Measurements from ENCODE around the gene LRIG3.
"Not testable (repeated sequence)": the region's sequence is repeated elsewhere in the genome, so short reads cannot be mapped to it uniquely, and the experiment has no call there.

The LRIG3 gene

DNA sequence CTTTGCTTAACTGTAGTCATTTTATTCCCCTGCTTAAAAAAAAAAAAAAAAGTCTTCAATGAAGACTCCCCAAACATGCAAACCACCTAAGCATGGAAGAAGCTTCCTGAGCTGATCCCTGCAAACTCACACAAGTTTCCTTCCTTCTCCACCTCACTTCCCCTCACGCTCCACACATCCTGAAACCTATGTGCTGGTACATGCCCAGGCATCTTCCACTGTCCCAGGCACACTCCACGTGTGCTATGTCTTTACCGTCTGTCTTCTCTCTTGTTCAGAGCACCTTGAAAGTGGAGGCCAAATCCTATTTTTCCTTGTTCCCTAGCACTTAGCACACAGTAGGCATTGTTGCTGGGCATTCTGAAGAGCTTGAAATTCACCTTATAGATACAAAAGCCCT is 13.4 kb downstream of the LRIG3 start:
- DNase-seq (ENCODE audit: low read depth in 2 of 2) = no peak

DNA sequence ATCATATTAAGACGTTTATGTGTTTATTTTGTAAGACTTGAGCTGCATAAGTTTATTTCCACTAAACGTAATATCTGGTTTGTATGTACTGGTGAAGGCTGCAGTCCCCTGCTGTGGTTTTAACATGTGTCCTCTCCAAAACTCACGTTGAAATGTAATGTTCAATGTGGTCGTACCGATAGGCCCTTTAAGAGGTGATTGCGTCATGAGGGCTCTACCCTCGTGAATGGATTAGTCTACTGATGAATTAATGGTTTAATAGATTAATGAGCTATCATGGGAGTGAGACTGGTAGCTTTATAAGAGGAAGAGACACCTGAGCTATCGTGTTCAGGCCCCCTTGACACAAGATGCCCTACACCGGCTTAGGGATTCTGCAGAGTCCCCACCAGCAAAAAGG is 14.9 kb downstream of the LRIG3 start:
- DNase-seq (ENCODE audit: low read depth in 2 of 2) = no peak

DNA sequence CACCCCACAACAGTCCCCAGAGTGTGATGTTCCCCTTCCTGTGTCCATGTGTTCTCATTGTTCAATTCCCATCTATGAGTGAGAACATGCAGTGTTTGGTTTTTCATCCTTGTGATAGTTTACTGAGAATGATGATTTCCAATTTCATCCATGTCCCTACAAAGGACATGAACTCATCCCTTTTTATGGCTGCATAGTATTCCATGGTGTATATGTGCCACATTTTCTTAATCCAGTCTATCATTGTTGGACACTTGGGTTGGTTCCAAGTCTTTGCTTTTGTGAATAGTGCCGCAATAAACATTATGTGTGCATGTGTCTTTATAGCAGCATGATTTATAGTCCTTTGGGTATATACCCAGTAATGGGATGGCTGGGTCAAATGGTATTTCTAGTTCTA is 17.6 kb downstream of the LRIG3 start:
- DNase-seq (ENCODE audit: low read depth in 2 of 2) = not testable (repeated sequence)

DNA sequence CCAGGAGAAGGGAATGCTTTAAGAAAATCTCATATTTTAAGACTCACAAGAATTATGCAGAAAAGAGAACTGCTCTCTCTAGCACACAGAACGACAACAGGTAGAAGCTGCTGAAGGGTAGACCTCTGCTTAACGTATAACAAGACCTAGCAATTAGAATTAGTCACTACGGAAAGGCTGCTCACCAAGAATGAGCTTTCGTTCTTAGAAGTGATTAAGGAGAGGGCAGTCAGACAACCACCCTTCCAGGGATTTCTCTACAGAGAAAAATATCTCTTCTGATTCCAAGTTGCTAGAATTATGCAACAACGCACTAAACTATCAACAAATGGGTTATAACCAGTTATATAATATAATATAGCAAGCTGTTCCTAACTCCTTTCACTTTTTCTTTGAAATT is 18.6 kb downstream of the LRIG3 start:
- no peak for DNase-seq (ENCODE audit: low read depth in 2 of 2)

DNA sequence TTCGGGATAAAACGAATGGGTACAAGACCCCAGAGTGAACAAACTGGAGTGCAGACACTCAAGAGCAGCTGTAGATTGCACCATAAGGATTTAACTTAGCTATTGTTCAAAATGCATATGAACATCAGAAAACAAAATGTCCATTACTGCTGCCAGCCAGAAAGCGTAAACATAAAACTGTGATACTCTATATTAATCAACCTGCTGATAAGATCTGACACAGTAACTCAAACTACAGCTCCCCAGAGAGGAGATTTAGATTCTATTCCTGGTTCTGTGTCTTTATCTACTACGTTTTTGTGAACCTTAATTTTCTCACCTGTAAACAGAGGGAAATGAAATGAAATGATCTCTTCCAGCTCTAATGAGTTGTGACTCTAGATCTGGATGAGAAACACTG is 22.3 kb downstream of the LRIG3 start:
- no peak for DNase-seq (ENCODE audit: low read depth in 2 of 2)

DNA sequence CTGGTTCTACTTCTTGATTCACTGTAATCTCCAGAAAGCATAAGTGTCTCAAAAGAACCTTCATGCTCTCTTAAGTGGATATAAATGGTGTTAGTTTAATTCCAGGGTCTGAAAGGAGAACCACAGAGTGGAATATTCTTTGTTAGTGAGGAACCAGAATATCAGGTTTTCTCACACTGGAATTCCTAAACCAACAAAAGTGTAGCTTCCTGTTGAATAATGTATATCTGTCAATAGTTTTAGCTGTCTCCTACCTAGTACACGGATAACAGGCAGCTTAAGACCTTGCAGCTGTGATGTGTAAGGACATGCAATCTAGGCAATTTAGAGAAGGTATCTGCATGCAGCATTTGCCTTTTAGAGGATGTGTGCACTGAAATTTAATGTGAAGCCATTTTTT is 24.0 kb downstream of the LRIG3 start:
- no peak for DNase-seq (ENCODE audit: low read depth in 2 of 2)

DNA sequence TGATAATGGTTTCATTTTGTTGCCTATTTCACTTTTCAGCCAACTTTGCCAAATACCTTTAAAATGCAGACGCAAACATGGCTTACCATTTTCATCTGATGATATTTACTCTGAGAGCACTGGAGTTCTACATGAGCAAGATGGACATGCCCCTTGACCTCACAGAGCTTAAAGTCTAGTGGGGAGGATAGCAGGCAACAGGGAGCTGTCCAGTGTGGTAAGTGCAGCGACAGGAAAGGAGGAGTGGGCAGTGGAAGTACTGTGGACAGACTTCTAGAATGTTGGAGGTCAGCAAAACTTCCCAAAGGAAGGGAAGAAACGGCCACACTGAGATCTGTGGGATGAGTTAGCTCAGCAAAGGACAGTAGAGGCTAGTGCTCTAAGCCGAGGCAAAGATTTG is 25.3 kb downstream of the LRIG3 start:
- DNase-seq (ENCODE audit: low read depth in 2 of 2) = no peak

DNA sequence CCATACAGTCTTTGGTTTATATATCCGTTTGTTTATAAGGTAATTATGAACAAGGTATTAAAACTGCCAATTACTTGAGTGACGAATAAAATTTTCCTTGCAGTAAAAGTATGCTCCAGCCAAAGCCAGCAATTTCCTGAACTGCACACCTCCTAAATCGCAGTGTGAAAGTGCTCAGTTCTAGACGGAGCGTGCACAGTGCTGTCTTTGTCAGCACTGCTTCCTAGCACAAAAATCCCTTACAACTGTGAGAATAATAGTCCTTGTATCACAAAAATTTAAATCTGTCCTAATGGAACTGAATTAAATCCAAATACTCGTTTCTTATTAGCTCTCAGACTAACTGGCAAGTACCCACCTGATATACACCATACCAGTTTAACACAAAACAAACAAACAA is 26.3 kb downstream of the LRIG3 start:
- no peak for DNase-seq (ENCODE audit: low read depth in 2 of 2)

DNA sequence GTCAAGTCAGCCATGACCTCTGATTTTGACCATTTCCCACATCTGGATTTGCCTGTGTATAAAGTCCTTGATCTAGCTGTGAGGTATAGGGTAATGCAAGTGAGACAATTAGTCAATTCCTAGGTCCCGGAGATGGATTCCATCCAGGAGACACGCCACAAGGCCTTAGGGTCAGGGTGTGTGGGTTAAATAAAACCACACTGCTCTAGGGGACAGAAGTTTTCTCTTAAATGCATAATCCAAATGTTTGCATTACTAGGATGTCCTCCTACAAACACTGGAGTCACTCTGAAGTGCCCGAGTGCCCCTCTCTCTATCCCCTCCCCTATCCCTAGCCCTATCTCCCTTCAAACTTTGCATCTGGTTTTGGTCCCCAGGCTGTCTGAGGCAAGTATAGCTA is 26.8 kb downstream of the LRIG3 start:
- no peak for DNase-seq (ENCODE audit: low read depth in 2 of 2)

DNA sequence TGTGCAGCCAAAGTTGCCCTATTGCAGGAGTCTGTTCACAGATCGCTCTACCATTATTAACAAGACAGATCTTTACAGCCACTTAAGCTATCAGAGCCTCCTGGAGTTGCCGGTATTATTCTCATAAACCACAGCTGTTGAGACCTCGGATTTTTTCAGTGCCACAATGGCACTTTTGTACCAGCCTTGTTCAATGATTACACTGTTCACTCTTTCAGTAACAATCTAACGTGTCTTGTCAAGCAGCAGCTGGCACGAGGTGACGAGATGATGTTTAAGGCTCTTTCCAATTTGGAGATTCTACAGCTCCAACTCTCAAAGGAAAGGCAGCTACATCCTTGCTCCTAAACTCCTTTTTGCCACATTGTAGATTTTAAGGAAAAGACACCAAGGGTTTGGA is 30.7 kb downstream of the LRIG3 start:
- DNase-seq (ENCODE audit: low read depth in 2 of 2) = no peak

DNA sequence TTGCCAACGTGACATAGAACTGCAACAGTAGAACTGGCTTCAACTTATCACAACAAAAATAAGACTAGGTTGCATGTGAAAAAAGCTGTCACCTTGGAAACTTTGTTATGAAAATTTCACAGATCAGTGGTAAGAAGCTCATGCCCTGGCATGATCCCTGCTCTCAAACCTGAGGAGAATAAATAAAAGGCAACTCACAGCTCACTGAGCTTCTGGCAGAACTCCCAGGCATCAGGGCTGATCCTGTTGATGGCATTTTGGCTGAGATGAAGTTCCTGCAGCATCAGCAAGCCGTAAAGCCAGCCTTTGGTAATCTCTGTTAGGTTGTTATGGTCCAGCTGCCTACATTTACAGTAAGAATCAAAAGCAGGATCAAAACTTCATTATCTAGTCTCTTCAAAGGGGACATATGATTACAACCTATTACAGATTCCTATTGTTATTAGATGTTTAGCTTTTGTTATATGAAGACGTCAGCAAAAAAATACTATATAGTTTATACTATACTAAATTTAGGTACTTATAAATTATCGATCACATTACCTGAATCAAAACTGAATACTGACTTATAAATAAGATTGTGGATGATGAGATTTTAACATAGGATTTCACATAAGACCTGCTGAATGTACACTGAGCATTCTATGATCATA is 32.0 kb downstream of the LRIG3 start:
- no peak for DNase-seq (ENCODE audit: low read depth in 2 of 2)

DNA sequence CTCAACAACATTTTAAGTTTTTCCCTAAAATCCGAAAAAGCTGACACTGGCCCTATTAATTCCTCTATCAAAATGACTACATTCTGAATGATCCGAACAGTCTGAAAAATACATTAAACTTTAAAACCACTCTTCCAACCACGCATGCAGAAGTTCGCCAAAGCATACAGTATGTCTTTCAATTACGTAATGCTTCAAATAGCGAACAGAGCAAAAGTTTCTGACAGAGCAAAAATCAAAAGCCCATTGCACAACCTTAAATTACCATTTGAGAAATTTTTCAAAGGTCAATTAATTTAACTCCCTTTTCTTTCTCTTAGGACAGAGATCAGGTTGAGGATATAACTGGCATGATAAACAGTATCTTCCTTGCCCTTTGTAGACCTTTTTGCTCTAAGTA is 33.2 kb downstream of the LRIG3 start:
- no peak for DNase-seq (ENCODE audit: low read depth in 2 of 2)

DNA sequence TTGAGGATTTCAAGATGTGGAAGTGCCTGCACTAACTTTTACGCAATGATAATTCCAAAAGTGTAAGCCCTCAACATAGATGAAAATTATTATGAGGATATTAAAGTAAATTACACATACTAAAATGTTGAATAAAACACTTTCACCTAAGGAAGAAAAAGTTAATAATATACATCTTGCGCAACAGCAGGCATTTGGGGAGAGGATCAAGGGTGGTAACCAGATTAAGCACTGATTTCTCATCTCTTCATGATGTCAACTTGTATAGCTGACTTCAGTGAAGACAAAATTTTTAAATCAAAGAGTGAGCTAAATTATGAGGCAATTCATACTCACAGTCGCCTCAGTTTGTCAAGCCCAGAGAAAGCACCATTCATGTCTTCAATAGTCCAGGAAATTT is 33.8 kb downstream of the LRIG3 start:
- DNase-seq (ENCODE audit: low read depth in 2 of 2) = no peak

DNA sequence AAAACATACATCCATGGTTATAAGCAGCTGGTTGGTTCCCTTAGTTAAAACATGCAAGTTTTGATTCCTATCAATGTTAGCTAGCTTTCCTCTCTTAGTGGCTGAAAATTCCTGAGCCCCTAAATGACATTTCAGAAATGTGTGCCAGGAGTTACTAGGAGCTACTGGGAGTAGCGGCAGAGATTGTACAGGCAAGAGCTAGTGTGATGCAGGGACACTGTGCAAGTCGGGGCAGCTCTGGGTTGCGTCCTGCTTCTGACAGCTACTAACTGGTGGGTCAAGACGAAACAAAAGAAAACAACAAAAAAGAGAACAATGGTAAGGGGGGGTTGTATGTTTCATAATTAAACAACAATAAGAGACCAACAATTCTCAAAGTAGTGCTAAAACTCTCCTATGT is 35.4 kb downstream of the LRIG3 start:
- no peak for DNase-seq (ENCODE audit: low read depth in 2 of 2)

DNA sequence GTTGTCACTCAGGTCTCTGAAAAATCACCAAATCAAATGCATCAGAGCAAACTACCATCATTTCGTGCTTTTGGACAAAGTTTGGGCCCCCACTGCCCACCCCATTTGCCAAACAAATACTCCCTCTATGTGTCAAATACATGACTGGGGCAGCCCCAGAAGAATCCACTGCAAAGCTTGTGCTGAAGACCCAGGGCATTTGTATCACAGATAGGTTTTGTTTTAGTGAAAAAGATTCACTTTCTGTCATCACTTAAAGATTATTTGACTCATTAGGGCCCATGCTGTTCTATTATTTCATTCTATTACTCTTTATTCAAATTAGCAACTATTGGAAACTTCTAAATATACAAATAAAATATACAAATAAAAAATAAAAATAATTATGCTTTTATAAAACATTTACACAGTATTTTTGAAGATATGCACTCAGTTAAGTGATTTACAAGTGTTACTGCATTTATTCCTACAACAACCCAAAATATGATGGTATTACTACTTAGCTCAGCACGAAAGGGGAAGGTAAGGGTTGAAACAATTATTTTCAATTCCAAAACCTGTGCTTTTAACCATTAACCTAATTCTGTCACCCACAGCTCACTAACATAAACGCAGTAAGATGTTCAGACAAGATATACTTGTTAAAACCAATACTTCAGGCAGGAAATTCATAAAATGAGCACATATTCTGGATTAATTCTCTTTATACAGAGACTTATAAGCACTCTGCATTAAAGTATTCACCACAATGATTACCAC is 36.5 kb downstream of the LRIG3 start:
- no peak for DNase-seq (ENCODE audit: low read depth in 2 of 2)

DNA sequence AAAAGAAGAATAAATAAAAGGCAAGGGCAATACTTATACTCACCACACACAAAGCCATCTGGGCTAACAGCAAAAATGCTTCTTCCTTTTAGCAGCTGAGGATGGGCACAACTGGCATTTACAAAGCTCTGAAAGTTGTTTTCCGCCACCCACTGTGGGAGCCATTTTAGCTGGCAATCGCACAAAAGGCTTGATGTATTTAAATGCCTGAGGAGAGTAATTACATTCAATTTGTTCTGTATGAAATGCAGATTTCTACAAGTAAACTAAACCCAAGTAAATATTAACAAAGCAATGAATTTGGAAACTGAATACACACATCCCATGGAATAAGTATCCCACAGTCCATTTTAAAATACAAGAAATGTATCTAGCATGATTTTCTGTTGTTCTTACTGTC is 37.5 kb downstream of the LRIG3 start:
- DNase-seq (ENCODE audit: low read depth in 2 of 2) = no peak

DNA sequence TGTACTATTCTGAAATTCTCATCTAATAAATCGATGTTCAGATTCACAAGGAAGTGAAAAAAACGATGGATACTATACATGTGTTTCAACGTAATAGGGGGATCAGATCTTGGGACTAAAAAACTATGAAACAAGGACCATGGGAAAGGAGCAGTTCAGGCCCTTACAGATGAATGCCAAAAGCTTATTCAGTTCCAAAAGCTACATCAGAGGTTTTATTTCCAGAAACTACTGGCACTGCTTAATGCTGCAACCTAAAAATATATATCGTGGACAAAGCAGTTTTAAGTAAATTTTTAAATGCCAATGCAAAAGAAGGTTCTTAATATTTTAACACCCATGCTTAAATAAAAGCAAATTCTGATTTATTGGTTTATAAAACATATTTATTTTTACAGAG is 38.5 kb downstream of the LRIG3 start:
- DNase-seq (ENCODE audit: low read depth in 2 of 2) = no peak

DNA sequence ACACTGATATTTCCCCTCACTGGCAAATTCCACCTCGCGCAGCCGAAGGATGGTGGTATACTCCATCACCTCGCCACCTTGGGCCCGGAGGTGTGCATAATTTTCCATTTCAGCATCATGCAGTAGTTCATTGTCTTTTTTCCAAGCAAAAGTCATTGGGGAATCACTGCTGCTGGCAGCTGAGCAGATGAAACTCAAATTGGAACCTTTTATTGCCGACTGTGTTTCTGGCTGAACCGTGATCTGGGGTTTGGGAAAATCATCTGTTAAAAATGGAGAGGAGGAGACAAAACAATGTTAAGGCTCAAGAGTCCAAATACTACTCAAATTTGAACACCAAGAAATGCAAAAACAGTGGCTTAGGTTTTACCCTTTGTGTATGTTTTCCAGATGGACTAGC is 39.7 kb downstream of the LRIG3 start:
- DNase-seq (ENCODE audit: low read depth in 2 of 2) = no peak

DNA sequence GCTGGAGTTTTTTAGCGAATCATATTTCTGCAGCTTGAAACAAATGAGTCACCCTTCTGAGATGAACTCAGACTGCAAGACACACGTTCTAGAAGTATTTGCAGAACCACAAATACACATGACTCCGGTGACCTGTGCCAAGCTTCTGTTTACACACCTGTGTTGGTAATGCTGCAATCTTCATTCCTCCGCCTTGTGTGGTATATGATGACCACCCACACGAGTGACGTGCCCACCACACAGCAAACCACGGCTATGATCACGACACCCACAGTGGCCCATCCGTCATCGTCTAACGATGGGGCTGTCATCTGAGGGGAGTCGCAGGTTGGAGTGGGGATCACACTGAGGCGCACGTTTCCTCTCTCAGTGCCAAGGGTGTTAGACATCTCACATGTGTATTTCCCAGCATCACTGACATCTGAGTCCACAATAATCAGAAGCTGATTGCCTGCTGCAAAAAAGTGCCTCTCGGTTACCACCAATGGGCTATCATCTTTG is 43.0 kb downstream of the LRIG3 start:
- DNase-seq (ENCODE audit: low read depth in 2 of 2) = no peak

DNA sequence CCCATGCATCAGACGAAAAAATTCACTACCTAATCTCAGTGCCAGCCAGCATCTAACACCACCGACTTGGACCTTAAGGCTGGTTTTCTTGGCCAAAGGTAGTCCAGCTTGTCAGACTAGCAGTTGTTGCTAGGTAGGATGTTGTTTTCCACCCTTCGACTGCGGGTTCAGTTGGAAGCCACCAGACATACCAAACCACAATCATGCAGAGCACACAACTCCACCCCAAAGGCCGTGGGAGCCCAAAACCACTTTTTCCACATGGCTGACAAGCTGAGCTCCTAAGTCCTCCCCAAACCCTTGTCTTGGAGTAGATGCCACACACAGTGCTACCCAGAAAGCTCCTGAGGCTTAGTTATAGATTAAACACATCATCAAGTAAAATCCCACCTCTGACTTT is 46.8 kb downstream of the LRIG3 start:
- DNase-seq (ENCODE audit: low read depth in 2 of 2) = no peak

DNA sequence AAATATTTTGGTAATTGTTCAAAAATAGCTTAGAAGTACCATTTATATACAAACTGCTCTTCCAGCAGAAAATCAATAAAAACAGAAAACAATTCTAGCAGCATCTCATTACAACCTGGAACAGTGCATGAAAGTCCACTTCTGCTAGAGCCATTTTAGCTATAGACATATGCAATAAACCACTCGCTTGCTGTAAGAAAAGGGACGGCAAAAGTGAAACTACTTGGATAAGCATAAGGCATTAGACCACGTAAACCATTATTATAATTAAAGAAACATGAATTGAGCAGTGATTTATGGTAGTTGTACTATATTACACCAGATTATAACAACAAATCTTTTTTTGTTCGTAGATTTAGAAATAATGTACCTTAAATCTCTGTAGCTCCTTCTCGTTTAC is 48.7 kb downstream of the LRIG3 start:
- DNase-seq (ENCODE audit: low read depth in 2 of 2) = no peak

DNA sequence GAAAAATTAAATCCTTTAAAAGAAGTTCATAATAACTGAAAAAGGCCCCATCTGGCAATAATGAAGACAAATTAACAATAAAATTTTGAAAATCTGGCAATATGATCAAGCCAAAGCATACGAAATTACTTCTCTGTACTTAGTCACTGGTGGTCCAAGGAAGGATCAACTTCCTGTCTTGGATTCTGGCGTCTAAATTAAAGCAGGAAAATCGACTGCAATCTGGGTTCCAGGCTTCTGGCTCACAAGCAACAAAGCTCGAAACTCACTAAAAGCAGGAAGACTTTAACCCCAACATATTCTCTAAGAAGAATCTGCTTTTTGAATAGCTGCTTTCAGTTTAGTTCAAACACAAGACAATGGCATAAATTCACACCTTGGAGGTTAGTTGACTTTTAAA is 49.7 kb downstream of the LRIG3 start:
- DNase-seq (ENCODE audit: low read depth in 2 of 2) = no peak

DNA sequence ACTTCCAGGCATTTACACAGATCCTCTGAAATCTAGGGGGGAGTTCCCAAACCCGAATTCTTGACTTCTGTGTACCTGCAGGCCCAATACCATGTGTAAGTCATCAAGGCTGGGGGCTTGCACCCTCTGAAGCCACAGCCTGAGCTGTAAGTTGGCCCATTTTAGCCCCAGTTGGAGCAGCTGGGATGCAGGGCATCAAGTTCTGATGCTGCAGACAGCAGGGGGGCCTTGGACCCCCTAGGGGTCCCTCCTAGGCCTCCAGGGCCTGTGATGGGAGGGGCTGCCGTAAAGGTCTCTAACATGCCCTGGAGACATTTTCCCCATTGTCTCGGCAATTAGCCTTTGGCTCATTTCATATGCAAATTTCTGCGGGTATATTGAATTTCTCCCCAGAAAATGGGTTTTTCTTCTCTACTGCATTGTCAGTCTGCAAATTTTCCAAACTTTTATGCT is 59.5 kb downstream of the LRIG3 start:
- DNase-seq (ENCODE audit: low read depth in 2 of 2) = no peak
